ENCODE data around the gene SULT1B1.

SULT1B1 gene

DNA sequence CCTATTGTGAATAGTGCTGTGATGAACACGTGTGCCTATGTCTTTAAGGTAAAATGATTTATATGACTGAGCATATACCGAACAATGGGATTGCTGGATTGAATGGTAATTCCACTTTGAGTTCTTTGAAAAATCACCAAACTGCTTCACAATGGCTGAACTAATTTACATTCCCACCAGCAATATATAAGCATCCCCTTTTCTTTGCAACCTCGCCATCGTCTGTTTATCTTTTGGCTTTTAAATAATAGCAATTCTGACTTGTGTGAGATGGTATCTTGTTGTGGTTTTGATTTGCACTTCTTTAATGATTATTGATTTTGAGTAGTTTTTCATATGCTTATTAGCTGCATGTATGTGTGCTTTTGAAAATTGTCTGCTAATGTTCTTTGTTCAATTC is 75.6 kb downstream of the SULT1B1 start:
- DNase-seq: no peak

All from MV-4-11 (cell line).